CD4-positive, alpha-beta T cell (primary cell): ENCODE results near the gene SPTBN5. TPM values are rescaled to one million over a fixed set of nuclear protein-coding genes. Genes with fewer than 3 reads are reported as not detected.

Source experiments
- ATAC-seq: fragments of 200-7000 bp; cut with Tn5 transposase; one replicate; pipeline ENCODE4 v1.10.0; 2022; ENCODE audit warnings: mild to moderate bottlenecking; ENCODE audit not compliant: poor library complexity
- CTCF ChIA-PET: fragments of 350-600 bp; sonication (Branson Sonifier 250); formaldehyde crosslinking; loops from one replicate; lab custom pipeline; 2021; ENCODE audit warnings: antibody characterized with exemption, inconsistent platforms; lab: Charles Lee
- POLR2A ChIA-PET: fragments of 350-600 bp; sonication (Branson Sonifier 250); formaldehyde crosslinking; loops from one replicate; lab custom pipeline; 2021; ENCODE audit warnings: antibody characterized with exemption, inconsistent platforms; lab: Charles Lee
- DNase-seq, 14 experiments: peaks; one replicate each; pipeline ENCODE4 v3.0.0-alpha.2; 2013 to 2020; ENCODE audit warnings: mixed read lengths in 2 of 14
- H3K27ac ChIP-seq, 2 donors: one replicate each; pipeline versions ENCODE4 v1.5.1 to v1.7.0; 2013; ENCODE audit warnings: low read length in 2 of 2, low read depth in 1 of 2, mild to moderate bottlenecking in 1 of 2
- H3K27me3 ChIP-seq, 2 experiments: 1 replicate in 1 of 2; 2 replicates in 1 of 2; pipeline versions ENCODE4 v1.6.1 to v1.7.0; 2013; ENCODE audit warnings: low read length in 2 of 2, control low read depth in 1 of 2, mild to moderate bottlenecking in 1 of 2, moderate library complexity in 1 of 2; ENCODE audit not compliant: insufficient read depth in 2 of 2, control insufficient read depth in 1 of 2
- H3K36me3 ChIP-seq: one replicate; pipeline ENCODE4 v1.6.1; 2013; ENCODE audit warnings: low read length, control low read depth; ENCODE audit not compliant: insufficient read depth
- H3K4me1 ChIP-seq: one replicate; pipeline ENCODE4 v1.6.1; 2013; ENCODE audit warnings: low read length, control low read depth; ENCODE audit not compliant: insufficient read depth
- H3K4me3 ChIP-seq: one replicate; pipeline ENCODE4 v1.5.1; 2013; ENCODE audit warnings: mild to moderate bottlenecking, low read length, moderate library complexity
- H3K9me3 ChIP-seq, 2 experiments: 1 replicate in 1 of 2; 2 replicates in 1 of 2; pipeline versions ENCODE4 v1.6.1 to v1.7.0; 2013; ENCODE audit warnings: low read length in 2 of 2, mild to moderate bottlenecking in 2 of 2, control low read depth in 1 of 2, moderate library complexity in 1 of 2; ENCODE audit not compliant: control insufficient read depth in 1 of 2, insufficient read depth in 1 of 2
- H3K27ac Mint-ChIP-seq: one replicate; pipeline ENCODE4 v1.8.0; 2020; ENCODE audit warnings: mixed read lengths
- H3K27me3 Mint-ChIP-seq: one replicate; pipeline ENCODE4 v1.8.0; 2021; ENCODE audit warnings: mixed read lengths
- H3K36me3 Mint-ChIP-seq: one replicate; pipeline ENCODE4 v1.8.0; 2021; ENCODE audit warnings: low read depth, mixed read lengths
- H3K4me1 Mint-ChIP-seq: one replicate; pipeline ENCODE4 v1.8.0; 2021; ENCODE audit warnings: low read depth, mixed read lengths
- H3K4me3 Mint-ChIP-seq: one replicate; pipeline ENCODE4 v1.8.0; 2020; ENCODE audit warnings: mild to moderate bottlenecking, mixed read lengths
- H3K9me3 Mint-ChIP-seq: one replicate; pipeline ENCODE4 v1.8.0; 2020; ENCODE audit warnings: mixed read lengths
- CTCF ChIP-seq: fragments of 200-600 bp; IDR thresholded peaks from one replicate; pipeline ENCODE4 v1.8.0; 2022; ENCODE audit warnings: antibody characterized with exemption, mild to moderate bottlenecking
- intact Hi-C, 2 experiments: fragments of 100-400 bp; cut with DNase I in 1 of 2; cut with micrococcal nuclease in 1 of 2; formaldehyde crosslinking; loops; one replicate each; pipeline versions ENCODE4 v1.15.1 to v1.9.0; 2023 to 2025; cut with DNase I, micrococcal nuclease
- total RNA-seq, 174 experiments: library from RNA in 2 of 174; stranded (reverse) in 2 of 174; gene quantifications; one replicate each; pipeline ENCODE4 v1.2.3 and lab custom pipeline; 2021 to 2026

Gene SPTBN5
- total RNA-seq, 2 experiments from 2014 or later = 2.2 to 2.3 TPM

GRCh38 chr15:41809526-41810220, 84.2 kb downstream of the SPTBN5 start:
- peaks cover 22% of the 10 kb centered on the region for H3K4me1 ChIP-seq
- ATAC-seq (no peak), DNase-seq (no peak)
- no peak overlapping the region for H3K27ac ChIP-seq
- Mint-ChIP-seq H3K9me3 (no peaks in the 10 kb centered on the region), H3K4me1 (peaks cover 16% of the 10 kb centered on the region), H3K27ac (no peak overlapping the region), H3K4me3 (no peak overlapping the region), H3K36me3 (peaks cover 25% of the 10 kb centered on the region), H3K27me3 (no peaks in the 10 kb centered on the region)
- TF ChIP-seq CTCF = no peak
- H3K4me3 ChIP-seq = no peak overlapping the region
- no peaks in the 10 kb centered on the region for H3K27me3 ChIP-seq
- no peaks in the 10 kb centered on the region for H3K9me3 ChIP-seq
- CTCF ChIA-PET = interaction anchor here (1.6 to 4.1 kb wide), 3 partner anchors 36 to 114 kb away, joined by 5 to 91 read pairs (median 16); partner anchors contain the start of gene MAPKBP1
- H3K36me3 ChIP-seq = peaks cover 19% of the 10 kb centered on the region
- POLR2A ChIA-PET = interaction anchor here (1.3 to 3.1 kb wide), 2 partner anchors 37 to 114 kb away, joined by 10 to 39 read pairs; partner anchors contain the start of gene MAPKBP1
- intact Hi-C loops = loop anchor here (2.0 to 10.0 kb wide), 6 partner anchors 93 to 905 kb away; partner anchors contain the start of gene TYRO3 (in 1 of the 2)

- intact Hi-C loops = no loop called here
- peaks cover 24% of the 10 kb centered on the region for H3K4me1 ChIP-seq
- Mint-ChIP-seq H3K27me3 (no peaks in the 10 kb centered on the region), H3K9me3 (no peaks in the 10 kb centered on the region), H3K4me3 (no peak overlapping the region), H3K4me1 (peaks cover 22% of the 10 kb centered on the region), H3K36me3 (peaks cover 22% of the 10 kb centered on the region), H3K27ac (no peak overlapping the region)
- H3K27ac ChIP-seq = no peak overlapping the region
- ATAC-seq (no peak), DNase-seq (no peak)
- H3K4me3 ChIP-seq = no peak overlapping the region
- H3K9me3 ChIP-seq = no peaks in the 10 kb centered on the region
- CTCF ChIA-PET = interaction anchor here (4.1 kb wide), 1 partner anchor 36 kb away, joined by 91 read pairs; the partner anchor contains the start of gene MAPKBP1
- H3K27me3 ChIP-seq = no peaks in the 10 kb centered on the region
- peaks cover 19% of the 10 kb centered on the region for H3K36me3 ChIP-seq
- TF ChIP-seq CTCF = no peak
- POLR2A ChIA-PET = no interaction called here
Measured at GRCh38 chr15:41809121-41809520, 84.7 kb downstream of the SPTBN5 start.

- DNase-seq = no peak
- no peak overlapping the region for H3K27ac Mint-ChIP-seq
Measured at GRCh38 chr15:41806291-41807181, 87.3 kb downstream of the SPTBN5 start.

More at GRCh38 chr15:41806291-41807181, 87.3 kb downstream of the SPTBN5 start:
- CTCF ChIA-PET = no interaction called here
- Histone ChIP-seq H3K36me3 (peaks cover 9% of the 10 kb centered on the region), H3K4me3 (no peak overlapping the region), H3K27ac (no peak overlapping the region), H3K9me3 (no peaks in the 10 kb centered on the region), H3K27me3 (no peaks in the 10 kb centered on the region), H3K4me1 (peaks cover 20% of the 10 kb centered on the region)
- intact Hi-C loops = no loop called here
- no peak for ATAC-seq
- Mint-ChIP-seq H3K36me3 (peaks cover 14% of the 10 kb centered on the region), H3K4me3 (no peak overlapping the region), H3K4me1 (peaks cover 19% of the 10 kb centered on the region), H3K27me3 (no peaks in the 10 kb centered on the region), H3K9me3 (no peaks in the 10 kb centered on the region)
- no peak for TF ChIP-seq CTCF
- POLR2A ChIA-PET = no interaction called here
